Suprapubic skin (tissue), 4 donors: ENCODE results near the gene HPSE2.

Experiments
- EP300 ChIP-seq: sonication (generic); formaldehyde crosslinking; IDR thresholded peaks from one replicate; pipeline ENCODE4 v1.6.1; 2017; ENCODE audit warnings: antibody characterized with exemption
- POLR2A ChIP-seq, 2 donors: fragments of 450-650 bp; IDR thresholded peaks; one replicate each; pipeline ENCODE4 v1.6.1; 2017; ENCODE audit warnings: antibody characterized with exemption in 2 of 2, mild to moderate bottlenecking in 2 of 2, moderate library complexity in 2 of 2
- POLR2AphosphoS5 ChIP-seq, 3 donors: sonication (generic); formaldehyde crosslinking; IDR thresholded peaks; one replicate each; pipeline ENCODE4 v1.6.1; 2017; ENCODE audit warnings: antibody characterized with exemption in 3 of 3
- TF ChIP-seq, protein P1 (sequence below), 2 donors: fragments of 200-600 bp in 1 of 2; fragments of 450-650 bp in 1 of 2; sonication (generic) in 1 of 2; IDR thresholded peaks; one replicate each; pipeline ENCODE4 v1.5.1; 2016 to 2019; ENCODE audit warnings: antibody characterized with exemption in 2 of 2, mild to moderate bottlenecking in 1 of 2, moderate library complexity in 1 of 2

DNA sequence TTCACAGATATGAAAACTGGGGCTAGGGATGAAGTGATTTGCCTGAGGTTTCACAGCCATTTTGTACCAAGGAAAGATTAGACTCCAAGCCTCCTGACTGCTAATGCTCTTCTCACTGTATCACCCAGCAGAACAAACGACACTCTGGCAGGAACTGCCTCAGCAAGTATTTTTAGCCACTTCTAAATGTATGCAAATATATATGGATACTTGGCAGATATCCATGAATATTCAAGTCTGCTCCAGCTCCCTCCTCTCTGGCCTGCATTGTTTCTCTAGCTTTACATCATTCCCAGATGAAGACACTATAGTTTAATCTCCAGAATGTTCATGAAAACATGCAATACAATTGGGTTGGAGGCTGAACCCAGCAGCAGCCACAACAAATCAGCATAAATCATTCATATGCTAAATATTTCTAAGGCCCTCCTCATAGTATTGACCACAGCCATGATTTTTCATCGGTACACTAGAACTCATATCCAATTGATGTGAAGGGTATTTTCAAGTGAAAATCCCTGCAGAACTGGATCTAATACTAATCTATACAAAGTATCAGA is 65.5 kb downstream of the HPSE2 start:
- TF ChIP-seq POLR2A (IDR thresholded peaks at IDR 0.05) (no peak), POLR2AphosphoS5 (IDR thresholded peaks at IDR 0.05) (no peak), EP300 (no peak)
- TF ChIP-seq, protein P1, sequence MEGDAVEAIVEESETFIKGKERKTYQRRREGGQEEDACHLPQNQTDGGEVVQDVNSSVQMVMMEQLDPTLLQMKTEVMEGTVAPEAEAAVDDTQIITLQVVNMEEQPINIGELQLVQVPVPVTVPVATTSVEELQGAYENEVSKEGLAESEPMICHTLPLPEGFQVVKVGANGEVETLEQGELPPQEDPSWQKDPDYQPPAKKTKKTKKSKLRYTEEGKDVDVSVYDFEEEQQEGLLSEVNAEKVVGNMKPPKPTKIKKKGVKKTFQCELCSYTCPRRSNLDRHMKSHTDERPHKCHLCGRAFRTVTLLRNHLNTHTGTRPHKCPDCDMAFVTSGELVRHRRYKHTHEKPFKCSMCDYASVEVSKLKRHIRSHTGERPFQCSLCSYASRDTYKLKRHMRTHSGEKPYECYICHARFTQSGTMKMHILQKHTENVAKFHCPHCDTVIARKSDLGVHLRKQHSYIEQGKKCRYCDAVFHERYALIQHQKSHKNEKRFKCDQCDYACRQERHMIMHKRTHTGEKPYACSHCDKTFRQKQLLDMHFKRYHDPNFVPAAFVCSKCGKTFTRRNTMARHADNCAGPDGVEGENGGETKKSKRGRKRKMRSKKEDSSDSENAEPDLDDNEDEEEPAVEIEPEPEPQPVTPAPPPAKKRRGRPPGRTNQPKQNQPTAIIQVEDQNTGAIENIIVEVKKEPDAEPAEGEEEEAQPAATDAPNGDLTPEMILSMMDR (IDR thresholded peaks at IDR 0.05): no peak
